GM19463 (cell line): ENCODE results near the gene MAP3K7CL.
"Not testable (repeated sequence)": the region's sequence is repeated elsewhere in the genome, so short reads cannot be mapped to it uniquely, and the experiment has no call there.

ENCODE experiments used
- ATAC-seq: cut with Tn5 transposase; IDR thresholded peaks from one replicate; pipeline ENCODE4 v1.9.1; 2021; ENCODE audit warnings: mild to moderate bottlenecking, moderate library complexity; ENCODE audit not compliant: unreplicated experiment

MAP3K7CL gene

GRCh38 chr21:29166853-29167252, 36.4 kb downstream of the MAP3K7CL start:
- ATAC-seq: no peak

GRCh38 chr21:29167481-29167880, 37.0 kb downstream of the MAP3K7CL start:
- not testable (repeated sequence) for ATAC-seq

- ATAC-seq: no peak
Measured at GRCh38 chr21:29168891-29169315, 38.5 kb downstream of the MAP3K7CL start.

GRCh38 chr21:29170944-29171343, 40.5 kb downstream of the MAP3K7CL start:
- no peak for ATAC-seq

GRCh38 chr21:29172282-29172681, 41.8 kb downstream of the MAP3K7CL start:
- ATAC-seq: no peak

- no peak for ATAC-seq
Measured at GRCh38 chr21:29174607-29175013, 44.2 kb downstream of the MAP3K7CL start.

- no peak for ATAC-seq
Measured at GRCh38 chr21:29175408-29176134, 45.1 kb downstream of the MAP3K7CL start.

- no peak for ATAC-seq
Measured at GRCh38 chr21:29176471-29177120, 46.2 kb downstream of the MAP3K7CL start.

- no peak for ATAC-seq
Measured at GRCh38 chr21:29177800-29178199, 47.4 kb downstream of the MAP3K7CL start.

- no peak for ATAC-seq
Measured at GRCh38 chr21:29178926-29179325, 48.5 kb downstream of the MAP3K7CL start.

GRCh38 chr21:29179503-29179902, 49.1 kb downstream of the MAP3K7CL start:
- no peak for ATAC-seq

- ATAC-seq: peak; percentile 56
Measured at GRCh38 chr21:29181799-29182470, 51.5 kb downstream of the MAP3K7CL start.

GRCh38 chr21:29182691-29183092, 52.2 kb downstream of the MAP3K7CL start:
- no peak for ATAC-seq

GRCh38 chr21:29184037-29184436, 53.6 kb downstream of the MAP3K7CL start:
- ATAC-seq: no peak

- no peak for ATAC-seq
Measured at GRCh38 chr21:29185172-29185571, 54.7 kb downstream of the MAP3K7CL start.

- ATAC-seq: no peak
Measured at GRCh38 chr21:29185633-29186032, 55.2 kb downstream of the MAP3K7CL start.

GRCh38 chr21:29186246-29186645, 55.8 kb downstream of the MAP3K7CL start:
- no peak for ATAC-seq

GRCh38 chr21:29187944-29188343, 57.5 kb downstream of the MAP3K7CL start:
- ATAC-seq: no peak

- ATAC-seq: no peak
Measured at GRCh38 chr21:29189353-29189752, 58.9 kb downstream of the MAP3K7CL start.

- ATAC-seq: no peak
Measured at GRCh38 chr21:29190923-29191331, 60.5 kb downstream of the MAP3K7CL start.

- no peak for ATAC-seq
Measured at GRCh38 chr21:29193072-29193471, 62.6 kb downstream of the MAP3K7CL start.

- ATAC-seq: no peak
Measured at GRCh38 chr21:29193901-29194300, 63.5 kb downstream of the MAP3K7CL start.
